Measurements from ENCODE around the gene ZBTB42.

Gene ZBTB42

DNA sequence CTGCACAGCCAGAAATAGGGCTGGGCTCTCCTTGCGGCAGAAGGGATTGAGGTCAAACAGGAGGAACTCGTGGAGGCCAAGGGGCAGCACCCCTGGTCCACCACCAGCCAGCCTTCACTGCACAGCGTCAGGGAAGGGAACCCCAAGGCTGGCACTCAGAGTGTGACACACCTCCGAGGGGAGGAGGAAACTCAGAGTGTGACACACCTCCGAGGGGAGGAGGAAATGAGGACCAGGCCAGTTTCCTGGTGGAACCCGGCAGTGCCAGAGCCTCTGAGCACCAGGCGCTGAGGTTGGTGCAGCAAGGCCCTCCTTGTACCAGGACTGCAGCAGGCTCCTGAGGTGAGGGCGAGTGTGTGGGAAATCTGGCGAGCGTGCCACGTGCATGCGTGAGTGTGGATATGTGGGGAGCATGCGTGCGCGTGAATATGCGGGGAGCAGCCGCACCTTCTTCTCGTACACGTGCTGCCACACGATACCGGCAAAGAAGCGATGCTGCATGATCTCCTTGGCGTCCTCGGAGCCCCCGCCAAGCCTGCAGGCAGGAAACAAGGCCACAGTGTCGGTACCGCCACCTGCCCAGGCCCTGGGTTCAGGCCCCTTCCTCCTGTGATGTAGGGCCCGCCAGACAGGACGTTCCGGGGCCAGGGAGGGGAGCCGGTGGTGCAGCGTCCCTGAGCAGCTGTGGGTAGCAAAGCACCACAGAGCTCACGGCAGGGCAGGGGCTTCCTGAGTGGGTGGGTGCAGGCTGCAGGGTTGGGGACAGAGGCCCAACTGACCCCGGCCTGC, 28.8 kb upstream of the ZBTB42 start:
- TF ChIP-seq, protein P1, sequence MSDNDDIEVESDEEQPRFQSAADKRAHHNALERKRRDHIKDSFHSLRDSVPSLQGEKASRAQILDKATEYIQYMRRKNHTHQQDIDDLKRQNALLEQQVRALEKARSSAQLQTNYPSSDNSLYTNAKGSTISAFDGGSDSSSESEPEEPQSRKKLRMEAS (IDR thresholded peaks at IDR 0.05), result no peak

DNA sequence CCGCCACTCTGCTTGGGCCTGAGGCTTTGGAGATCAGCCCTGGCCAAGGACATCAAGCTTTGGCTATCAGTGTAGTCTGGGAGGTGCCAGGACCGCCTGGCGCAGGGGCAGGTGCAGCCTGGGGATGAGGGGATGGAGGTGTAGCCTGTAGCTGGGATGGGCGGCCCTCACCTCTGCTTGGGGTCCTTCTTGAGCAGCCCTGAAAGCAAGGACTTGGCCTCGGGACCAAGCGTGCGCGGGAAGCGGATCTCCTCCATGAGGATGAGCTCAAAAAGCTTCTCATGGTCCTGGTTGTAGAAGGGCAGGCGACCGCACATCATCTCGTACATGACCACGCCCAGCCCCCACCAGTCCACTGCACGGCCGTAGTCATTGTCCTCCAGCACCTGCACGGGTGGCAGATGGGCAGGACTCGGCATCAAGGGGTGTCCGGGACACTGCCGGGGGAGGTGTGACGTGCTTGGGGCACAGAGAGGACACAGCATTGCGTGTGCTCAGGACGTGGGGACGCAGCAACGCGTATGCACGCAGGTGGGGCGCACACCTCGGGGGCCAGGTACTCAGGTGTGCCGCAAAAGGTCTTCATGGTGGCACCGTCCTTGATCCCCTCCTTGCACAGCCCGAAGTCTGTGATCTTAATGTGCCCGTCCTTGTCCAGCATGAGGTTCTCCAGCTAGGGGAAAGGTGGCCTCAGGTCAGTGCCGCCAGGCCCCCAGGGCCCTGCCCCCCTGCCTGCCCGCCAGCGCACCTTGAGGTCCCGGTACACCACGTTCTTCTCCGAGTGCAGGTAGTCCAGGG, 28.0 kb upstream of the ZBTB42 start:
- TF ChIP-seq TEAD4 (IDR thresholded peaks at IDR 0.05) (no peak), EGR1 (IDR thresholded peaks at IDR 0.05) (no peak), TCF12 (IDR thresholded peaks at IDR 0.05; ENCODE audit: low read depth) (no peak), ZBTB7A (IDR thresholded peaks at IDR 0.05; ENCODE audit: low read depth) (no peak), FOXM1 (IDR thresholded peaks at IDR 0.05; ENCODE audit: borderline replicate concordance, low read depth) (no peak), EP300 (IDR thresholded peaks at IDR 0.05; ENCODE audit: borderline replicate concordance) (no peak), TAF1 (IDR thresholded peaks at IDR 0.05; ENCODE audit: low read depth) (no peak), CREB1 (IDR thresholded peaks at IDR 0.05; ENCODE audit: low read depth) (no peak), YY1 (IDR thresholded peaks at IDR 0.05; ENCODE audit: low read depth) (no peak), NFIC (IDR thresholded peaks at IDR 0.05) (no peak), RAD21 (IDR thresholded peaks at IDR 0.05; ENCODE audit: low read depth) (no peak), CEBPB (IDR thresholded peaks at IDR 0.05) (no peak)
- TF ChIP-seq, protein P2, sequence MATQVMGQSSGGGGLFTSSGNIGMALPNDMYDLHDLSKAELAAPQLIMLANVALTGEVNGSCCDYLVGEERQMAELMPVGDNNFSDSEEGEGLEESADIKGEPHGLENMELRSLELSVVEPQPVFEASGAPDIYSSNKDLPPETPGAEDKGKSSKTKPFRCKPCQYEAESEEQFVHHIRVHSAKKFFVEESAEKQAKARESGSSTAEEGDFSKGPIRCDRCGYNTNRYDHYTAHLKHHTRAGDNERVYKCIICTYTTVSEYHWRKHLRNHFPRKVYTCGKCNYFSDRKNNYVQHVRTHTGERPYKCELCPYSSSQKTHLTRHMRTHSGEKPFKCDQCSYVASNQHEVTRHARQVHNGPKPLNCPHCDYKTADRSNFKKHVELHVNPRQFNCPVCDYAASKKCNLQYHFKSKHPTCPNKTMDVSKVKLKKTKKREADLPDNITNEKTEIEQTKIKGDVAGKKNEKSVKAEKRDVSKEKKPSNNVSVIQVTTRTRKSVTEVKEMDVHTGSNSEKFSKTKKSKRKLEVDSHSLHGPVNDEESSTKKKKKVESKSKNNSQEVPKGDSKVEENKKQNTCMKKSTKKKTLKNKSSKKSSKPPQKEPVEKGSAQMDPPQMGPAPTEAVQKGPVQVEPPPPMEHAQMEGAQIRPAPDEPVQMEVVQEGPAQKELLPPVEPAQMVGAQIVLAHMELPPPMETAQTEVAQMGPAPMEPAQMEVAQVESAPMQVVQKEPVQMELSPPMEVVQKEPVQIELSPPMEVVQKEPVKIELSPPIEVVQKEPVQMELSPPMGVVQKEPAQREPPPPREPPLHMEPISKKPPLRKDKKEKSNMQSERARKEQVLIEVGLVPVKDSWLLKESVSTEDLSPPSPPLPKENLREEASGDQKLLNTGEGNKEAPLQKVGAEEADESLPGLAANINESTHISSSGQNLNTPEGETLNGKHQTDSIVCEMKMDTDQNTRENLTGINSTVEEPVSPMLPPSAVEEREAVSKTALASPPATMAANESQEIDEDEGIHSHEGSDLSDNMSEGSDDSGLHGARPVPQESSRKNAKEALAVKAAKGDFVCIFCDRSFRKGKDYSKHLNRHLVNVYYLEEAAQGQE (IDR thresholded peaks at IDR 0.05; ENCODE audit: low read depth), result no peak
- TF ChIP-seq, protein P1 (IDR thresholded peaks at IDR 0.05), result no peak
- TF ChIP-seq, protein P3, sequence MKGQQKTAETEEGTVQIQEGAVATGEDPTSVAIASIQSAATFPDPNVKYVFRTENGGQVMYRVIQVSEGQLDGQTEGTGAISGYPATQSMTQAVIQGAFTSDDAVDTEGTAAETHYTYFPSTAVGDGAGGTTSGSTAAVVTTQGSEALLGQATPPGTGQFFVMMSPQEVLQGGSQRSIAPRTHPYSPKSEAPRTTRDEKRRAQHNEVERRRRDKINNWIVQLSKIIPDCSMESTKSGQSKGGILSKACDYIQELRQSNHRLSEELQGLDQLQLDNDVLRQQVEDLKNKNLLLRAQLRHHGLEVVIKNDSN (IDR thresholded peaks at IDR 0.05), result no peak

DNA sequence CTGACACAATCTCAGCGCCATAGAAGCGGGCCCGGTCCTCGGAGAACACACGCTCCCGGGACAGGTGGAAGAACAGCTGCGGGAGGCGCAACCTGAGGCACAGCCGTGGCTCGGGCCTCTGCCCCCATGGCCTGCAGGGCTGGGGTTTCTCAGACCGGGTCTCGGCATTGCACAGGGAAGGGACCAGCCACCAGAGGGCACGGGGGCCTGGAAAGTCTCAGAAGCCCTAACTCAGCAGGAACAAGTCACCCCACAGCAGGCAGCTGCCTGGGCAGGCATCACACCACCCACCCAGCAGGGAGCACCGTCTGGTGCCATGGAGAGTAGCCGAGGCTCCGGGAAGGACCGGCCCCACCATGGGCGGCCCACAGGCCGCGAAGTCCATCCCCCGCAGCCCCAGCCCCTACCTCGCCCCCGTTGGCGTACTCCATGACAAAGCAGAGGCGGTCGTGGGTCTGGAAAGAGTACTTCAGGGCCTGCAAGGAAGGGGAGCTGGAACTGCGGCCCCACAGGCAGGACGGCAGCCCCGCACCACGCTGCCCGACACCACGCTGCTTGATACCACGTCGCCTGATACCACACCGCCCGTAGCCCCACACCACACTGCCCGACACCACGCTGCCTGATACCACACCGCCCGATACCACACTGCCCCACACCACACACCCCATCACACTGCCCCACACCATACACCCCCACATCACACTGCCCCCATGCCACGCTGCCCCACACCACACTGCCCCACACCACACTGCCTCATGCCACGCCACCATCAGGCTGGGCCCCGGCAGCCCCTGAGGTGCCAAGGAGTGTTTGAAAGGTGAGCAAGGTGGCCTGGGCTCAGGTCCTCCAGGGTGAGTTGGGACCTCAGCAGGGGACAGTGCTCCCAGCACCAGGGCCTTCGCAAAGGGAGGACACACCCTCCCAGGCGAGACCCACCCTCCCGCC, 27.1 kb upstream of the ZBTB42 start:
- no peak for TF ChIP-seq CREB1 (IDR thresholded peaks at IDR 0.05; ENCODE audit: low read depth)
- no peak for TF ChIP-seq EGR1 (IDR thresholded peaks at IDR 0.05)
- TF ChIP-seq CEBPB (IDR thresholded peaks at IDR 0.05), result no peak
- no peak for TF ChIP-seq YY1 (IDR thresholded peaks at IDR 0.05; ENCODE audit: low read depth)
- TF ChIP-seq, protein P2 (IDR thresholded peaks at IDR 0.05; ENCODE audit: low read depth), result no peak
- no peak for TF ChIP-seq FOXM1 (IDR thresholded peaks at IDR 0.05; ENCODE audit: borderline replicate concordance, low read depth)
- TF ChIP-seq RAD21 (IDR thresholded peaks at IDR 0.05; ENCODE audit: low read depth), result no peak; the same call in 1 of the 2 replicates
- TF ChIP-seq TEAD4 (IDR thresholded peaks at IDR 0.05), result no peak
- no peak for TF ChIP-seq EP300 (IDR thresholded peaks at IDR 0.05; ENCODE audit: borderline replicate concordance)
- TF ChIP-seq TAF1 (IDR thresholded peaks at IDR 0.05; ENCODE audit: low read depth), result no peak
- TF ChIP-seq TCF12 (IDR thresholded peaks at IDR 0.05; ENCODE audit: low read depth), result no peak
- no peak for TF ChIP-seq ZBTB7A (IDR thresholded peaks at IDR 0.05; ENCODE audit: low read depth)
- TF ChIP-seq NFIC (IDR thresholded peaks at IDR 0.05), result no peak
- TF ChIP-seq, protein P1 (IDR thresholded peaks at IDR 0.05), result no peak; the same call in 1 of the 2 replicates
- TF ChIP-seq, protein P3 (IDR thresholded peaks at IDR 0.05), result no peak

DNA sequence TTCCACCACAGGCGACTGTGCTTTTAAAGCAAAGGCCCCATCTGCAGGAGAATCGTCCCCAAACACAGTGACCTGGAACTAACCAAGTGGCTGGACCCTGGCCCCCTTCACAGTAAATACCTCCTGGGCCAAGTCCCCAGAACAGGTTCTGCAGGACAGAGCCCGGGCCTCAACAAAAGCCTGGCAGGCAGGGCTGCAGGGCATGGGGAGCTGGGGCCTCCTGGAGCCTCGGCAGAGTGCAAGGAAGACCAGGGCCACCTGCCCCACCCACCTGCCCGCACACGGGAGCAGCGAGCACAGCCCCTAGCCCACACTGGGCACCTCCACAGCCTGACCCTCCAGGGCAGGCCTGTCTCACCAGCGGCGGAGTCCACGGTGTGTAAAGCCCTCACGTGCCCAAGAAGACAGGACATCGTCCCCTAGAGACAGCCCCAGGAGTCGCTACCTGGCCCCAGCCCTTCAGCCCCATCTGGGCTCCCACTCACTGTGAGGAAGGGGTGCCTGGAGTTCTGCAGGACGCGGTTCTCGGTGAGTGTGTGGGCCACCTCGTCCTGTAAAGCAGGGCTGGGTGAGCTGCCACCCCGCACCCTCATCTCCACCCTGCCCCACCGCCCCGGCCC, 26.3 kb upstream of the ZBTB42 start:
- TF ChIP-seq ZBTB7A (IDR thresholded peaks at IDR 0.05; ENCODE audit: low read depth), result no peak
- TF ChIP-seq CREB1 (IDR thresholded peaks at IDR 0.05; ENCODE audit: low read depth), result no peak
- TF ChIP-seq, protein P1 (IDR thresholded peaks at IDR 0.05), result peak; percentile 66
- TF ChIP-seq CEBPB (IDR thresholded peaks at IDR 0.05), result no peak
- TF ChIP-seq TCF12 (IDR thresholded peaks at IDR 0.05; ENCODE audit: low read depth), result 0 out of 2 replicates have a peak, but pooled peaks have one; percentile 39
- TF ChIP-seq NFIC (IDR thresholded peaks at IDR 0.05), result peak; percentile 52
- 0 out of 2 replicates have a peak, but pooled peaks have one; percentile 10 for TF ChIP-seq YY1 (IDR thresholded peaks at IDR 0.05; ENCODE audit: low read depth)

Data from Ishikawa (cell line).